K562 (cell line): Measurements from ENCODE around the gene TGFBR3L. TPM values are rescaled to one million over a fixed set of nuclear protein-coding genes. Genes with fewer than 3 reads are reported as not detected.

Experiments
- ARID2 ChIP-seq: fragments of 450-650 bp; IDR thresholded peaks from 2 replicates; pipeline ENCODE4 v1.6.1; 2017; ENCODE audit warnings: antibody characterized with exemption, mild to moderate bottlenecking
- CHD1 ChIP-seq: fragments of 200-600 bp; sonication (generic); IDR thresholded peaks from one replicate; pipeline ENCODE4 v1.6.1; 2012; ENCODE audit warnings: mild to moderate bottlenecking, moderate library complexity, low read length, inconsistent platforms
- ELF2 ChIP-seq: fragments of 250-450 bp; sonication (Bioruptor Pico); IDR thresholded peaks from 2 replicates; pipeline ENCODE4 v1.5.0; 2021; ENCODE audit warnings: mild to moderate bottlenecking
- EP300 ChIP-seq: IDR thresholded peaks from 2 replicates; pipeline ENCODE4 v1.6.1; 2012; ENCODE audit warnings: low read length, improper control_type of control experiment
- HDAC1 ChIP-seq, 2 experiments: fragments of 450-650 bp; IDR thresholded peaks; 2 replicates each; pipeline ENCODE4 v1.6.1; 2016 to 2017; ENCODE audit warnings: inconsistent platforms in 1 of 2, mild to moderate bottlenecking in 1 of 2, moderate library complexity in 1 of 2
- HLTF ChIP-seq: fragments of 450-650 bp; IDR thresholded peaks from 2 replicates; pipeline ENCODE4 v1.6.1; 2016
- NR1H2 ChIP-seq: sonication (generic); formaldehyde crosslinking; IDR thresholded peaks from 2 replicates; pipeline ENCODE4 v1.4.0; 2020; ENCODE audit warnings: mild to moderate bottlenecking, missing genetic modification reagents
- TBP ChIP-seq: optimal IDR thresholded peaks from 2 replicates; pipeline ENCODE3; 2011; ENCODE audit warnings: low read depth, low read length, improper control_type of control experiment
- ZBTB49 ChIP-seq: sonication (generic); formaldehyde crosslinking; IDR thresholded peaks from 2 replicates; pipeline ENCODE4 v1.8.0; 2022; ENCODE audit warnings: missing genetic modification reagents, mild to moderate bottlenecking, borderline replicate concordance
- ZFPM2 ChIP-seq: fragments of 250-450 bp; sonication (Bioruptor Pico); IDR thresholded peaks from 2 replicates; pipeline ENCODE4 v1.5.1; 2022; ENCODE audit warnings: mild to moderate bottlenecking
- ZNF124 ChIP-seq: sonication (generic); formaldehyde crosslinking; IDR thresholded peaks from 2 replicates; pipeline ENCODE4 v1.8.1; 2022; ENCODE audit warnings: missing genetic modification reagents
- ZNF174 ChIP-seq: fragments of 250-450 bp; sonication (Bioruptor Pico); IDR thresholded peaks from 2 replicates; pipeline ENCODE4 v1.4.0; 2020; ENCODE audit warnings: mild to moderate bottlenecking
- ZNF212 ChIP-seq: fragments of 450-650 bp; formaldehyde crosslinking; IDR thresholded peaks from 2 replicates; pipeline ENCODE4 v1.4.0; 2020; ENCODE audit warnings: mild to moderate bottlenecking
- ZNF354B ChIP-seq: fragments of 250-450 bp; sonication (Bioruptor Pico); IDR thresholded peaks from 2 replicates; pipeline ENCODE4 v1.4.0; 2020
- ZNF644 ChIP-seq: fragments of 200-800 bp; sonication (Bioruptor generic); IDR thresholded peaks from 2 replicates; pipeline ENCODE4 v1.6.1; 2016; ENCODE audit warnings: low read depth, missing genetic modification characterization, missing compliant biosample characterization
- polyA plus RNA-seq, 8 experiments: library from polyadenylated mRNA; depleted of rRNA in 4 of 8; stranded (reverse) in 5 of 8; unstranded in 3 of 8; fragments of >200 nt; fragmentation: Nextera tagmentation in 2 of 8; fragmentation: Illumina TruSeq in 1 of 8; extraction: Ambion mirVana in 2 of 8; extraction: Trizol in 1 of 8; gene quantifications; 2 replicates each; pipeline versions ENCODE4 v1.2.1 to v1.2.3, GENCODE V29; 2011 to 2014; ENCODE audit warnings: inconsistent platforms in 1 of 8, missing spikeins in 1 of 8
- total RNA-seq, 7 experiments: library from RNA; depleted of rRNA in 6 of 7; stranded (reverse); fragments of >200 nt in 6 of 7; fragmentation: Illumina TruSeq in 2 of 7; extraction: Trizol in 2 of 7; gene quantifications; 2 replicates each; pipeline versions ENCODE4 v1.2.1 to v1.2.3, GENCODE V29; 2011 to 2021; ENCODE audit warnings: low replicate concordance in 1 of 7
- TF ChIP-seq, protein P1 (sequence below): fragments of 250-450 bp; sonication (Bioruptor Pico); IDR thresholded peaks from 2 replicates; pipeline ENCODE4 v1.4.0; 2020
- TF ChIP-seq, protein P2 (sequence below): sonication (generic); formaldehyde crosslinking; IDR thresholded peaks from 2 replicates; pipeline ENCODE4 v1.8.1; 2022; ENCODE audit warnings: missing genetic modification reagents
- TF ChIP-seq, protein P3 (sequence below): fragments of 150-350 bp; conservative IDR thresholded peaks from 2 replicates; pipeline ENCODE4 v1.6.1; 2014; ENCODE audit warnings: low read length

TGFBR3L gene
- total and polyA plus RNA-seq, 9 of the 15 experiments (the other 6 are each of a cell fraction or from before 2014, with no cell fraction given) = not detected

- no peak for TF ChIP-seq HLTF
- TF ChIP-seq, protein P1, sequence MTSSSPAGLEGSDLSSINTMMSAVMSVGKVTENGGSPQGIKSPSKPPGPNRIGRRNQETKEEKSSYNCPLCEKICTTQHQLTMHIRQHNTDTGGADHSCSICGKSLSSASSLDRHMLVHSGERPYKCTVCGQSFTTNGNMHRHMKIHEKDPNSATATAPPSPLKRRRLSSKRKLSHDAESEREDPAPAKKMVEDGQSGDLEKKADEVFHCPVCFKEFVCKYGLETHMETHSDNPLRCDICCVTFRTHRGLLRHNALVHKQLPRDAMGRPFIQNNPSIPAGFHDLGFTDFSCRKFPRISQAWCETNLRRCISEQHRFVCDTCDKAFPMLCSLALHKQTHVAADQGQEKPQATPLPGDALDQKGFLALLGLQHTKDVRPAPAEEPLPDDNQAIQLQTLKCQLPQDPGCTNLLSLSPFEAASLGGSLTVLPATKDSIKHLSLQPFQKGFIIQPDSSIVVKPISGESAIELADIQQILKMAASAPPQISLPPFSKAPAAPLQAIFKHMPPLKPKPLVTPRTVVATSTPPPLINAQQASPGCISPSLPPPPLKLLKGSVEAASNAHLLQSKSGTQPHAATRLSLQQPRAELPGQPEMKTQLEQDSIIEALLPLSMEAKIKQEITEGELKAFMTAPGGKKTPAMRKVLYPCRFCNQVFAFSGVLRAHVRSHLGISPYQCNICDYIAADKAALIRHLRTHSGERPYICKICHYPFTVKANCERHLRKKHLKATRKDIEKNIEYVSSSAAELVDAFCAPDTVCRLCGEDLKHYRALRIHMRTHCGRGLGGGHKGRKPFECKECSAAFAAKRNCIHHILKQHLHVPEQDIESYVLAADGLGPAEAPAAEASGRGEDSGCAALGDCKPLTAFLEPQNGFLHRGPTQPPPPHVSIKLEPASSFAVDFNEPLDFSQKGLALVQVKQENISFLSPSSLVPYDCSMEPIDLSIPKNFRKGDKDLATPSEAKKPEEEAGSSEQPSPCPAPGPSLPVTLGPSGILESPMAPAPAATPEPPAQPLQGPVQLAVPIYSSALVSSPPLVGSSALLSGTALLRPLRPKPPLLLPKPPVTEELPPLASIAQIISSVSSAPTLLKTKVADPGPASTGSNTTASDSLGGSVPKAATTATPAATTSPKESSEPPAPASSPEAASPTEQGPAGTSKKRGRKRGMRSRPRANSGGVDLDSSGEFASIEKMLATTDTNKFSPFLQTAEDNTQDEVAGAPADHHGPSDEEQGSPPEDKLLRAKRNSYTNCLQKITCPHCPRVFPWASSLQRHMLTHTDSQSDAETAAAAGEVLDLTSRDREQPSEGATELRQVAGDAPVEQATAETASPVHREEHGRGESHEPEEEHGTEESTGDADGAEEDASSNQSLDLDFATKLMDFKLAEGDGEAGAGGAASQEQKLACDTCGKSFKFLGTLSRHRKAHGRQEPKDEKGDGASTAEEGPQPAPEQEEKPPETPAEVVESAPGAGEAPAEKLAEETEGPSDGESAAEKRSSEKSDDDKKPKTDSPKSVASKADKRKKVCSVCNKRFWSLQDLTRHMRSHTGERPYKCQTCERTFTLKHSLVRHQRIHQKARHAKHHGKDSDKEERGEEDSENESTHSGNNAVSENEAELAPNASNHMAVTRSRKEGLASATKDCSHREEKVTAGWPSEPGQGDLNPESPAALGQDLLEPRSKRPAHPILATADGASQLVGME (CRISPR knock-in tag) = no peak
- no peak for TF ChIP-seq ZBTB49 (CRISPR knock-in tag)
- no peak for TF ChIP-seq EP300
- TF ChIP-seq ELF2 (CRISPR knock-in tag) = no peak
- no peak for TF ChIP-seq ZNF354B (CRISPR knock-in tag)
- TF ChIP-seq, protein P2, sequence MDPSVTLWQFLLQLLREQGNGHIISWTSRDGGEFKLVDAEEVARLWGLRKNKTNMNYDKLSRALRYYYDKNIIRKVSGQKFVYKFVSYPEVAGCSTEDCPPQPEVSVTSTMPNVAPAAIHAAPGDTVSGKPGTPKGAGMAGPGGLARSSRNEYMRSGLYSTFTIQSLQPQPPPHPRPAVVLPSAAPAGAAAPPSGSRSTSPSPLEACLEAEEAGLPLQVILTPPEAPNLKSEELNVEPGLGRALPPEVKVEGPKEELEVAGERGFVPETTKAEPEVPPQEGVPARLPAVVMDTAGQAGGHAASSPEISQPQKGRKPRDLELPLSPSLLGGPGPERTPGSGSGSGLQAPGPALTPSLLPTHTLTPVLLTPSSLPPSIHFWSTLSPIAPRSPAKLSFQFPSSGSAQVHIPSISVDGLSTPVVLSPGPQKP (CRISPR knock-in tag) = no peak
- TF ChIP-seq ZNF644 (tag) = no peak
- no peak for TF ChIP-seq ZNF124 (CRISPR knock-in tag)
- TF ChIP-seq ZFPM2 (CRISPR knock-in tag) = no peak
- peak in 1 of 2 experiments; percentile 29; a peak in 1 of 4 replicates for TF ChIP-seq HDAC1 (IDR thresholded peaks at IDR 0.05)
- no peak for TF ChIP-seq NR1H2
- TF ChIP-seq, protein P3, sequence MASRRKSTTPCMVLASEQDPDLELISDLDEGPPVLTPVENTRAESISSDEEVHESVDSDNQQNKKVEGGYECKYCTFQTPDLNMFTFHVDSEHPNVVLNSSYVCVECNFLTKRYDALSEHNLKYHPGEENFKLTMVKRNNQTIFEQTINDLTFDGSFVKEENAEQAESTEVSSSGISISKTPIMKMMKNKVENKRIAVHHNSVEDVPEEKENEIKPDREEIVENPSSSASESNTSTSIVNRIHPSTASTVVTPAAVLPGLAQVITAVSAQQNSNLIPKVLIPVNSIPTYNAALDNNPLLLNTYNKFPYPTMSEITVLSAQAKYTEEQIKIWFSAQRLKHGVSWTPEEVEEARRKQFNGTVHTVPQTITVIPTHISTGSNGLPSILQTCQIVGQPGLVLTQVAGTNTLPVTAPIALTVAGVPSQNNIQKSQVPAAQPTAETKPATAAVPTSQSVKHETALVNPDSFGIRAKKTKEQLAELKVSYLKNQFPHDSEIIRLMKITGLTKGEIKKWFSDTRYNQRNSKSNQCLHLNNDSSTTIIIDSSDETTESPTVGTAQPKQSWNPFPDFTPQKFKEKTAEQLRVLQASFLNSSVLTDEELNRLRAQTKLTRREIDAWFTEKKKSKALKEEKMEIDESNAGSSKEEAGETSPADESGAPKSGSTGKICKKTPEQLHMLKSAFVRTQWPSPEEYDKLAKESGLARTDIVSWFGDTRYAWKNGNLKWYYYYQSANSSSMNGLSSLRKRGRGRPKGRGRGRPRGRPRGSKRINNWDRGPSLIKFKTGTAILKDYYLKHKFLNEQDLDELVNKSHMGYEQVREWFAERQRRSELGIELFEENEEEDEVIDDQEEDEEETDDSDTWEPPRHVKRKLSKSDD = no peak
- TF ChIP-seq ZNF212 (CRISPR knock-in tag) = no peak
- no peak for TF ChIP-seq ZNF174 (CRISPR knock-in tag)
- no peak for TF ChIP-seq ARID2
- peak; percentile 69 for TF ChIP-seq TBP
- no peak for TF ChIP-seq CHD1
Measured at GRCh38 chr19:7925171-7925851, 10.7 kb downstream of the TGFBR3L start (continued).
